Activated CD8-positive, alpha-beta memory T cell treated with anti-CD3 and anti-CD28 coated beads for 48 hours (primary cell): ENCODE data around the gene TTC29.
"Not testable (repeated sequence)": the region's sequence is repeated elsewhere in the genome, so short reads cannot be mapped to it uniquely, and the experiment has no call there.

ENCODE experiments used
- DNase-seq, 3 experiments: peaks; one replicate each; pipeline ENCODE4 v3.0.0-alpha.2; 2020; ENCODE audit warnings: low read depth in 2 of 3, low spot score in 2 of 3

The TTC29 gene

DNA sequence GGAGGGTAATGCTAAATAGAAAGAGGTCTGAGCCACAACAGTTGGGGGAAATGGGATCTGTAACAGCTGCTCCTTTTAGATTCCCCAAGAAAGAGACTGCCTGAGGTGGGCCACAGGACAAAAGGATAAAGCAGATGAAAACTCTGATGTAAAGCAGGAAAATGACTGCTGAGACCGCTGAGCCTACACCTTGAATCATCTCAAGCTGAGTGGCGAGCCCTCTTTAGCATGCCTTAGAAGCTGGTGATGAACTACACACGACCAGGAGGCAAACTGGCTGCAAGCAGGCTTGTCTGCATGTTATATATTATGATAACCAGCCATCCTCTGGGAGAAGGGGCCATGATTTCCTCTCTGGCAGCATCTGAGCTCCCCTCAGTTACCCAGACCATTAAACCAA is 88.4 kb downstream of the TTC29 start:
- DNase-seq = no peak

DNA sequence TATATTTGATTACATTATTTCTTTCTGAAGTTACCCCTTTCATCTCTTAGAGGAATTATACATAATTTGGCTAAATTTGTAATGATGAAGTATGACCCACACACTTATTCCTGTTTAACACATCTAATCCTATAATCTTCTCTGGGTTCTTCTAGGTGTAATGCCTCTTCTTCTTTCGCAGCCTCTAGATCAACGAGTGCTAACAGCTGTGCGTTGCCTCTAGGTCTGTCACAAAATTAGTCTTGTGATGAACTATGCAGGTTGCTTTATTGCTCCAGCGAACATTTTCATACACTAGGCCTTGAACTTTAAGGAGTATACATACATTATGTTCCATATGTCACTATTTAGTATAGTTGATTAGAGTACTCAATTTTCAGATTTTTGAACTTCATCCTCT is 89.9 kb downstream of the TTC29 start:
- no peak for DNase-seq

DNA sequence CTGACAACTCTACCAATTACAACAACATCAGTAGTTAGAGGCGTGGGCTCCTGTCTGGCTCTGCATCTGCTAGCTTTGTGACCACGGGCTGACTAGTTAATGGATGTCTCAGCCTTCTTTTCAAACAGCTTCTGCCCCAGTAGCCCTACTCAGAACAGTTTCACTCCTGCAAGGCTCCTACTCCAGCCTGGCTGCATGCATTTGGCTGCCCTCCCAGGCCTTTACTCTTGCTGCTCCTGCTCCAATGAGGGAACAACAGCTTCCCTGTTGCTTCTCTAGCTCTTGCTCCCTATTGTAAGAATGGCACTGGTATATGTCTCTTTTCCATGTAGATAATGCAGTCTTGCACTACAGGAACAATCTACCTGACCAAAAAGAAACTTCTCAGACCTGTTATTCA is 93.3 kb downstream of the TTC29 start:
- DNase-seq = no peak

- no peak for DNase-seq
These were observed 98.3 kb downstream of the TTC29 start for GRCh38 chr4:146847345-146847744.

DNA sequence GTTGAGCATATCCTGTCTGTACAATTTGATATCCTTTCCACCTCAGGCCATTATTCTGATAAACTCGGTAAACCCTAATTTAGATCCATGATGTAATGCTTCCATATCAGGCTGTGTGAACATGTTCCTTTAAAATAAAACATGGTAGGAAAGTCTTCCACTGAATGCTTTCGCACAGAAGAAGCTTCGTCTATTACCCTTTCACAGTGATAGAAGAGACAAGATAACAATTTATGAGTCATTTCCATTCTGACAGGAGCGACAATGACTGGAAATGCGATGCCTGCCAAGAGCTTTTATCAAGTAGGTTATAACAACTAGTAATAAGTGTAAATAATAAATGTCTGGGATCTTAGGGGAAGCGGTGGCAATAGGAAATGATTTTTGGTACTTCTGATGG is 98.8 kb downstream of the TTC29 start:
- DNase-seq = no peak

DNA sequence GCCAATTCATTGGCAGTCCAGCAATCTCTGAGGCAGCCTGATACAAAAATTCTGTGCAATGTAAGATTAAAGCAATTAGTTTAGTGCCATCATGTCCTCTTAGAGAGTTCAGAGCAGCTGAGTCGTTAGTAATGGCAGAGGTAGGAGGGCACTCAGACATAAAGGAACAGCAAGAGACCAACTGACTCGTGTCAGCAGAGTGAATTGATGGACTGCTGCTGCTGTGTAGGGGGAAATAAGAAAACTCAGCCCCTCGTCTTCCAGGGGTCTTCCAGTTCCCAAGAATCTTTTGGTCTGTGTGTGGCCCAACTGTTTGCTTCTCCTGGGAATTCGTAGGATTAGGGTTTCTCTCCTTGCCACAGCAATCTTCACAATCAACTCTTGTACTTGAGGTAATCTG is 100.9 kb downstream of the TTC29 start:
- no peak for DNase-seq

DNA sequence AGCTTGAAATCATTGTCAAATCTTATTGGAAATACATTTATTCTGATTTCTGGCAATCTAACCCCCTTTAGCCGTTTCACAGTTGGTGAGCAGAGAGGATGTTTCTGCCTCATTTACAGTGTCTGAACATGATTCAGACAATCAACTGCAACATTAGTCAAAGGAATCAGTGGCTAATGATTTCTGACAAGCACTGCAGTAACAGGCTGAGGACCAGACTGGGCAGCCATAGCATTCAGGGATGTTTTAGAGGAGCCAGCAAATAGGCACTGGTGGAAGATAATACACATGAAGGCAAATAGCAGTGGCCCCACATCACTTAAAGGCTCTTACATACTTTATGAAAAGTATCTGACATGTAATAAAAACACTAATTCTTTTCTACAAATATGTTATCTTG is 102.8 kb downstream of the TTC29 start:
- DNase-seq = no peak

- no peak for DNase-seq
These were observed 104.9 kb downstream of the TTC29 start for GRCh38 chr4:146840731-146841130.

- DNase-seq = no peak
These were observed 110.6 kb downstream of the TTC29 start for GRCh38 chr4:146835096-146835495.

DNA sequence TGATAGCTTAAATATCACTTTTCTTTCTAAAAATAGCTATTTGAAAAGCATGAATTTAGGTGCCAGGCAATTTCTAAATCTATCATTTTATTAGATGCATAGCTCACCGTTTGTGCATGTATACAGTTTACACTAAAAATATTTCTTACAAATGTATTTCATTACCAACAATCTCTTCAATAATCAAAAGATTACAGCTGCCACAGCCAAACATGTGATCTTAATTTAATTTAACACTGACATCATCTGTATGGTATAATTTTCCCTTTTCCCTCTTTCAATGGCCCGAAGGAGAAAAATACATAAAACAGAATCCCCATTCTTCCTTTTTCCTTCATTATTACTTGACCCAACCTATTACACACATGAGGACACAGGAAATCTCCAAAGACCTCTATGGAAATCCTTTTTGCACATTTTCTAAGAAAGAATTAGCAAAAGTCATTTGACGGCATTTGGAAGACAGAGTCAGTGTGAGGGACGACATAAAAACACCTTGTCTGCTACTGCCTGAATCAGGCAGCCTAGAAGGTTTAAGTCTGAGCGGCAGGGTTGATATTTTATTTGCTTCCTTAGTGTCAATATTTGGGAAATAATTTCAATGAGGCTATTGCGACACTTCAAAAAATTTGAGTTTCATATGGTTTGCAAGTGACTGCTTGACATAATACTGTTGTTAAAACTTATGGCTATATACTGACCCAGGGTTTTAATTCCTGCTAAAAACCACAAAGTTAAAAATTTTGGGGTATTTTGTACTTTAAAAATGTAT is 111.2 kb downstream of the TTC29 start:
- DNase-seq = no peak

GRCh38 chr4:146833530-146833929 is 112.1 kb downstream of the TTC29 start:
- DNase-seq = no peak

DNA sequence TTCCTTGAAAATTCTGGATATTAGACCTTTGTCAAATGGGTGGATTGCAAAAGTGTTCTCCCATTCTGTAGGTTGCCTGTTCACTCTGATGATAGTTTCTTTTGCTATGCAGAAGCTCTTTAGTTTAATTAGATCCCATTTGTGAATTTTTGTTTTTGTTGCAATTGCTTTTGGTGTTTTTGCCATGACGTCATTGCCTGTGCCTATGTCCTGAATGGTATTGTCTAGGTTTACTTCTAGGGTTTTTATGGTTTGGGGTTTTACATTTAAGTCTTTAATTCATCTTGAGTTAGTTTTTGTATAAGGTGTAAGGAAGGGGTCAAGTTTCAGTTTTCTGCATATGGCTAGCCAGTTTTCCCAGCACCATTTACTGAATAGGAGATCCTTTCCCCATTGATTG is 122.7 kb downstream of the TTC29 start:
- DNase-seq = not testable (repeated sequence)

- no peak for DNase-seq
These were observed 130.9 kb downstream of the TTC29 start for GRCh38 chr4:146814750-146815149.

- no peak for DNase-seq
These were observed 150.0 kb downstream of the TTC29 start for GRCh38 chr4:146795711-146796110.

DNA sequence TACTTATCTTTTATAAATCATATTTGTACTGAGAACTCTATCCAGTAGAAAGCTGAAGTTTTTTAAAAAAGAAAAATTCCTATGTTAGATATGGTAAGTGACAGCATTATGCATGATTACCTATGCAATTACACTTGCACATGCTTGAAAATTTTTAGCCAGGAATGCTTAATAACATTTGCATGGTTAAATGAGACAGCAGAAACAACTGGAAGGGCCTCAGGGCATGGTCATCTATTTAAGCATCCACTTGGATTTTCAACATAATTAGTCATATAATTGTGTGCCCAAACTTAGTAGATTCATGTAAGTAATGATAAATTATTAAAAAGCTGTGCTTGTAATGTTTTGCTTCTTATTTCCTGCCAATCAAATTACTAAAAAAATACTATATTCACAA is 151.9 kb downstream of the TTC29 start:
- DNase-seq = no peak

GRCh38 chr4:146791439-146791838 is 154.2 kb downstream of the TTC29 start:
- DNase-seq = no peak

GRCh38 chr4:146790515-146790914 is 155.1 kb downstream of the TTC29 start:
- DNase-seq = no peak

GRCh38 chr4:146787731-146788130 is 157.9 kb downstream of the TTC29 start:
- DNase-seq = no peak

GRCh38 chr4:146776691-146777090 is 169.0 kb downstream of the TTC29 start:
- no peak for DNase-seq

DNA sequence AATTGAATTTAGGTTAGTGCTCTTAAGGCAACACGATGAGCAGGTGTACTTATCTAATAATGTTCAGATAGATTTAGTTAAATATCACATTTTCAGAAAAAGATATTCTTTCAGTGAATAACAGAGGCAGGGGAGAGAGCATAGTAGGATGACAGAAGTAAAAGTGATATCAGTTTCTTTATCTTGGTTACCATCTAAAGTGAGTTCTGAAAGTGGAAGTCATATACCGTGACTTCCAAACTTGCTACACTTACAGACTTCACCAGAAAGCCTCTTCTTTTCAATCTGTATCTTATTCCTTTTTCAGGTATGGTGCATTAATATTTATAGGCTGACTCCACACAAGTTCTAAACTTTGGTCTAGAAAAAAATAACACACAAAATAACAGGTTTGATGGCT is 182.1 kb downstream of the TTC29 start:
- DNase-seq = no peak

- no peak for DNase-seq
These were observed 183.6 kb downstream of the TTC29 start for GRCh38 chr4:146762016-146762415.

DNA sequence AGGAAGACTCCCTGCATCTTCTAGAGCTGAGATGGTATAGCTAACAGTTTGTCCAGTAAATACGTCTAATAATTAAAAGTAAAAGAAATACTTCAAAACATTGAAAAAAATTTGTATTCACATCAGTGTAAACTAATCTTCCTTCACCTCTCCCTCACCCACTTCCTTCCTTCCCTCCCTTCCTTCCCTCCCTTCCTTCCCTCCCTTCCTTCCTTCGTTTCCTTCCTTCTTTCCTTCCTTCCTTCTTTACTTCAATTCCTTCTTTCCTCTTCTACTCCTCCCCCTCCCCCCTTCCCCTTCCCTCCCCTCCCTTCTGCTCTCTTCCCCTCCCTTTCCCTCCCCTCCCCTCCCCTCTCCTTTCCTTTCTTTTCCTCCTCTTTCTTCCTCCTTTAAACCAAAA is 203.2 kb downstream of the TTC29 start:
- no peak for DNase-seq

DNA sequence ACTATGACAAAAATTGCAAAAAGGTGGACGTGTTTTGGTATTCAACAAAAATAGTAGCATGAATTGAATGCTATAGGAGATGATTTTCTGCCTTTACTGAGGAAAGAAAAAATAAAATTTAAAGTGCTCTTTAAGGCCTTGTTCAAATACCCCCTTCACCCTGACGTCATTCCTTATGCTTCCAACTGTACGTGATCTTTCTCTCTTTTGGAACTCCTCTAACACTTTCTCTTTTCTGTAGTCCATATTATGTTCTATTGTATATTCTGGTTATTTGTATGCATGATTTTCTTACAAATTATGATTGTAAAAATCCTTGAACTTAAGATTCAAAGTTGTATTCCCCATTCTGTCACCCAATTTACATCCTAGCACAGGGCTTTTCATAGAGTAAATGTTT is 206.5 kb downstream of the TTC29 start:
- no peak for DNase-seq
